ENCODE results near the gene RPL13.
"Not testable (repeated sequence)": the region's sequence is repeated elsewhere in the genome, so short reads cannot be mapped to it uniquely, and the experiment has no call there.

Gene RPL13

DNA sequence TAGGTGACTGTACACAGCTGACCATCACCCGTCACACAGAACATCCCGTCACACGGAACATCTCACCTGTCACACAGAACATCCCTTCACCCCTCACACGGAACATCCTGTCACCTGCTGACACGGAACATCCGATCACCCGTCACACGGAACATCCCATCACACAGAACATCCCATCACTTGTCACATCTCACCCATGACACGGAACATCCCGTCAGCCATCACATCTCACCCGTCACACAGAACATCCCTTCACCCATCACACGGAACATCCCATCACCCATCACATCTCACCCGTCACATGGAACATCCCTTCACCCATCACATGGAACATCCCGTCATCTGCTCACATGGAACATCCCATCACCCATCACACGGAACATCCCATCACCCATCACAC lies 18.9 kb downstream of the RPL13 start:
- DNase-seq, result no peak

DNA sequence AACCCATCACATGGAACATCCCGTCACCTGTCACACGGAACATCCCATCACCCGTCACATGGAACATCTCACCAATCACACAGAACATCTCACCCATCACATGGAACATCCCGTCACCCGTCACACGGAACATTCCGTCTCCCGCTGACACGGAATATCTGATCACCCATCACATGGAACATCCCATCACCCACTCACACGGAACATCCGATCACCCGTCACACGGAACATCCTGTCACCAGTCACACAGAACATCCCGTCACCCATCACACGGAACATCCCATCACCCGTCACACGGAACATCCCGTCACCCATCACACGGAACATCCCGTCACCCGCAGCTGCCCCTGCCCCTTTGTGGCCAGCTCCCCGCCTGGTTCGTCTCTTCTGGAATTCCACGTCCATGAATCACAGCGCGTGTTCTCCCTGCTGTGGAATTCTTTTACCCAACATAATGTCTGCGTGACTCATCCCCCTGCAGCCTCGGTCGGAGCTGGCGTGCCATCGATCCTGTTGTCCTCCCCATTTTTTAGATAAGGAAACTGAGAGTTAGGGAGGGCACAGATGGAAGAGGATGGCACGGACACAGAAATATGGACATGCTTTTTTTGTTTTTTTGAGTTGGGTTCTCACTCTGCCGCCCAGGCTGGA lies 20.7 kb downstream of the RPL13 start:
- DNase-seq, result no peak

DNA sequence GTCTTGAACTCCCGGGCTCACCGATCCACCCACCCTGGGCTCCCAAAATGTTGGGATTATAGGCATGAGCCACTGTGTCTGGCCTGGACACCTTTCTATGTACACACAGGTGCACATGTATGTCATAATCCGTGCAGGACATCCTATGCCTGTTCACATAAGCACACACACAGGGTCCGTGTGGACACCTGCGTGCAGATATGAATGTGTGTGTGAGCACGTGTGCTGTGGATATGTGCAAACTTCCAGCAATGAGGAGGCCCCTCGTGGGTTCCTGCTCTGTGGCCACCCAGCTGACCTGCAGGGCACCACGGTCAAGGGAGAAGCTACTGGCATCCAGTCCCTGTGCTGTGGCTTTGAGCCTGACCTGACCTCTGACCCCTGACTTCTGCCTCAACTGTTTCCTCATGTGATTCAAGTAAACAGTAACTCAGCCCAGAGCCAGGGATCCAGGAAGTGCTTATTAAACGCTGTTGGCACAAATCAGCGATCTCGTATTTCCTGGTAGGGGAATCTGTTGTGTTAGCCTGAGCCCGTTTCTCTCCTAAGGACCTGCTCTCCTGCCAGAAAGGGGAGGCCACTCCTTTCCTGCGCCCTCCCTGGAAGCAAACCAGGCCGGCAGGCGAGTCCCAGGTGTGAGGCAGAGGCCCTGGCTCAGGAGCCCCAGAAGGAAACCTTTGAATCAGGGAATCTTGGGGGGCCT lies 21.5 kb downstream of the RPL13 start:
- DNase-seq, result no peak

DNA sequence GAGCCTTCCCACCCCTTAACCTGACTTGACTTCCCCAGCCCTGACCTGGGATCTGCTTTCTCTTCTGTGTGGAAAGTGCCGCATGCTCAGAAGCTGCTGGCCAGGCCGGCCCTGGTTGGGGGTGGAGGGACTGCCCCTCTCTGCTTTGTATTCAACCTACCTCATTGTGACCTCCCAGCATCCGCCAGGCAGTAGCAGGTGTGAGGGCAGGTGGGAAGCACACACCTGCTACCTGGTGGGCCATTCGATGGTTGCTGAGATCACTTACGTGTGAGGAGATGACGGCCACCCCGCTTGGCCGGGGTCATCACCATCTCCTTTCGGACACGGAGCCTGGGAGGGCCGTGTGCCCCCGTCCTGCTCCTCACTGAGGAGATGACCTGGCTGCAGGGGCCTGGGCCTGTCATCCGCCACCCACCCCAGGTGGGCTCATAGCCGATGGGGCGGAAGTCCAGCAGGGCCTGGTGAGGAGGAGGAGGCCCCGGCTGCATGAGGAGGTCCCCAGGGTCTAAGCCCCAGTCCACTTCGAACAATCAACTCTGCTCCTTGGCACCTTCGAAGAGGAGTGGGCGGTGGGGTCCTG lies 22.2 kb downstream of the RPL13 start:
- no peak for DNase-seq

DNA sequence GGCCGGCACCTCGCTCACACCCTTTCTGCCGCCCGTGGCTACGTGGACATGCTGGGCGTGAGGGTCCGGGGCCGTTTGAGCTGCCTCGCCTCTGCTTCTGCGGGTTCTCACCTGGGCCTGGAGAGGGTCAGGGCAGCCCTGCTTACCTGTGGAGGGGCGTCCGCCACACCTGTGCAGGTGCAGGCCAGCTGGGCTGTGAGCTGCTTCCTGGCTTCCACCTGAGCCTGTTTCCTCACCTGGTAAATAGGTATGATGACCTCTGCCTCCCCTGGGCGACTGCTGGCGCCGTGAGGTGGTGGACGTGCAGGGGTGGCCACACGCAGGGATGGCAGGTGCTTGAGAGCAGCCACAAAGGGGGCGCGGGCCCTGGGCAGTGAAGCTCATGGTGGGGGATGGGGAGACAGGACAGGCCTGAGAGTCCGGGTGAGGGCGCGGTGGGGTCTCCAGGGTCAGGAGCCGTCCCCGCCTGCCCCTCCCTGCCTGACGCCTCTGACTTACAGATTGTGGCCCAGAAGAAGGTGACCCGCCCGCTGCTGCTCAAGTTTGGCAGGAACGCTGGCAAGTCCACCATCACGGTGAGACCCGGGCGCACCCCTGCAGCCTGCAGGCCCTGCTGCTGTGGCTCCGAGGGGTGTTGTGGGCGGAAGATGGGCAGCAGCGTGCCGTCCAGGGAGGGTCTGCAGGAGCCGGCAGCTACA lies 22.9 kb downstream of the RPL13 start:
- no peak for DNase-seq

DNA sequence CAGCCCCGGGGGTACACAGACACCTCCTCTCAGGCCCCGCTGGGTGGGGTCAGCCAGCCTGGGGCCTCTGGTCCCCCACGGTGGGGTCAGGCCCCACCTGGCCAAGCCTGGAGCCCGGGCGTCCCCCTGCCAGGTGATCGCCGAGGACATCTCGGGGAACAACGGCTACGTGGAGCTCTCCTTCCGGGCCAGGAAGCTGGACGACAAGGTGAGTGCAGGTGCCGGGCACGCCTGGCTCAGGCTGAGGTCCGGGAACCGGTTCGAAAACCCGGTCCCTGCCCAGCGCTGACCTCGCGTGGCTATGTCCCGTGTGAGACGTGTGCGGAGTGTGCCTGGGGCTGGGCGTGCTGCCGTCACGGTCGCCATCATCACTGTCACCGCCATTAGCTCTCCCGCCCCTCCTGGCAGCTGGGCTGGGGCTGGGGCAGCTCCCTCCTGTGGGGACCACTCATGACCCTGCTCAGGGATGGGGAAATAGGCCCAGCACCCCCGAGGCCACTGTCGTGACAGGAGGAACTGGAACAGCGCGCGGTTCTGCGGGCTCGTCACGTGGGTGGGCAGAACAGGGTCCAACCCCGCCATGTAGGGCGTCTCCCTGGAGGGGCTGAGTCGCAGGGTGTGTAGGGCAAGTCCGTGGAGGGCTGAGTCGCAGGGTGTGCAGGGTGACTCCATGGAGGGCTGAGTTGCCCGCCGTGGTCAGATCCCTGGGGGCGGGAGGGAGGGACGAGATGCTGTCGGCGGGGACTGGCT lies 23.6 kb downstream of the RPL13 start:
- no peak for DNase-seq

DNA sequence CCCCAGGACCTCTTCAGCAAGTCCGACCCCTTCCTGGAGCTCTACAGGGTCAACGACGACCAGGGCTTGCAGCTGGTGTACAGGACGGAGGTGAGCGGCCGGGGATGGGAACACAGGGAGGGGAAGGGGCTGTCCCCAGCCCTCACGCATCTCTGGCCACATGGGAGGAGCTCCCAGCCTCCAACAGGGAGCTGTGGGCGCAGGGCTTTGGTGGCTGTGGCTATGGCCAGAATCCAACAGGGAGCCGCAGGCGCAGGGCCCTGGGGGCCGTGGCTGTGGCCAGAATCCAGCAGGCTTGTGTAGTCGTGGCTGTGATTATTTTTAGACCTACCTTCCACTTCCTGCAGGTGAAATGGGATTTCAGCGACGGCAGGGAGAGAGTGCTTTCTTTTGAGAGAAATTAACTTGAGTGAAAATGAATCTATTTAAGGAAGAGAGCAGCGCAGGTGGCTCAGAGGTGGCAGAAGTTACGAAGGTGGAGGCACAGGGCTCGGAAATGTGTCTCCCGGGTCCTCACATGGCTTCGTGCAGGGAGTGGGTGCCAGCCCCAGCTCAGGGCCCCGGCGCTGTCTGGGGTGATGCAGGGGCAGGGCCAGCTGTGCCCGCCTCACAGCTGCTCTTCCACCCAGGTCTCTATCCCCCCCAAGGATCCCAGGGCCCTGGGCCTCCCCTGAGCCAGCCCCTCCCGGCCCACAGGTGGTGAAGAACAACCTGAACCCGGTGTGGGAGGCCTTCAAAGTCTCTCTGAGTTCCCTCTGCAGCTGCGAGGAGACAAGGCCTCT lies 24.5 kb downstream of the RPL13 start:
- no peak for DNase-seq

DNA sequence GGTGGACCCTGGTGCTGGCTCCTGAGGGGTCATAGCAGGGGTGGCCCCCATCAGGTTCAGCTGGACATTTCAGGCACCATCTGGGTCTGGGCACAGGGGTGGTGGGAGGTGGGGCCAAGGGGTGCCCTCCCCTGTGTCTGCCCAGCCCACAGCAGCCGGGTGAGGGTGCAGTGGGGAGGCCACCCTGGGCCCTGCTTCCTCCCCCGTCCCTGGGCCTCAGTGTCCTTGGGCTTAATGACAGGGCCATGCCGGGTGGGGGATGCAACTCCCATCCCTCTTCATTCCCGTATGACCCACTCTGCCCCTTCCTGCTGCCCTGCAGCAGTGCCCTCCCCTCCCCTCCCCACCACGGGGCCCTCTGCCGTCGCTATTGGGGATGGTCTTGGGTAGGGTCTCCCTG lies 25.7 kb downstream of the RPL13 start:
- DNase-seq, result no peak

DNA sequence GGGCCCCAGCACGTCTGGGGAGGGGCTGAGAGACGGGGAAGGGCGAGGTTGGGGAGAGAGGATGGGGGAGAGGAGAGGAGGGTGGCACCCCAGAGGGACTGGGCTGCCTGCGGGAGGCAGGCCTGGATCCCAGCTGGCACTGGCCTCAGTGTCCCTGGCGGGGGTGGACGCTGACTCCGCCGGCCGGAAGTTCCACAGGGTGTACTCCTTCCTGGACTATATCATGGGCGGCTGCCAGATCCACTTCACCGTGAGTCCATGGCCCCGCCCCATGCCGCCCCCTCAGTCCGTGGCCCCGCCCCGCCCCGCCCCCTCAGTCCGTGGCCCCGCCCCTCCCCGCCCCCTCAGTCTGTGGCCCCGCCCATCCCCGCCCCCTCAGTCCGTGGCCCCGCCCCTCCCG lies 26.4 kb downstream of the RPL13 start:
- DNase-seq, result no peak

DNA sequence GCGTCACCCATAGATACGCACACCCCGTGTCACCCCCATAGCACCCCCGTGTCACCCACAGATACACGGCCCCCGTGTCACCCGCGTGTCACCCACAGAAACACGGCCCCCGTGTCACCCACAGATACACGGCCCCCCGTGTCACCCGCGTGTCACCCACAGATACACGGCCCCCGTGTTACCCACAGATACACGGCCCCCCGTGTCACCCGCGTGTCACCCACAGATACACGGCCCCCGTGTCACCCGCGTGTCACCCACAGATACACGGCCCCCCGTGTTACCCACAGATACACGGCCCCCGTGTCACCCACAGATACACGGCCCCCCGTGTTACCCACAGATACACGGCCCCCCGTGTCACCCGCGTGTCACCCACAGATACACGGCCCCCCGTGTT lies 27.2 kb downstream of the RPL13 start:
- not testable (repeated sequence) for DNase-seq

DNA sequence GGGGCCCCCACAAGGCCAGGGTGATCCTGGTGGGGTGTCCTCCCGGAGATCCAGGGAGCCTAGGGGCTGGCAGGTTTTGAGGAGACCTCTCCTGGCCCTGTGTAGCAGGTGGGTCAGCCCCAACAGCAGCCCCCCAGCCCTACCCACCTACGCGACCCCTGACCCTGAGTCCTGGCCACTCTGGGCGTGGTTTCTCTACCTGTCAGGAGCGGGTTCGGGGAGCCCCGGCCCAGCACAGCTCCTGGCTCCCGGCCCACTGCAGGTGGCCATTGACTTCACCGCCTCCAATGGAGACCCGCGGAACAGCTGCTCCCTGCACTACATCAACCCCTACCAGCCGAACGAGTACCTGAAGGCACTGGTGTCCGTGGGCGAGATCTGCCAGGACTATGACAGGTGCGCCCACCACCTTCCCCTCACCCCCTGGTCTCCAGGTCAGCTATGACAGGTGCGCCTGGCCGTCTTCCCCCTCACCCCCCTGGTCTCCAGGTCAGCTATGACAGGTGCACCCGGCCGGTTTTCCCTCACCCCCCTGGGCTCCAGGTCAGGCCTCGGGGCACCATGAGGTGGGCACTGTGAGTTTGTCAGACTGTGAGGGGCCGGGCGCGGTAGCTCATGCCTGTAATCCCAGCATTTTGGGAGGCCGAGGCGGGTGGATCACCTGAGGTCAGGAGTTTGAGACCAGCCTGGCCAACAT lies 28.1 kb downstream of the RPL13 start:
- no peak for DNase-seq

DNA sequence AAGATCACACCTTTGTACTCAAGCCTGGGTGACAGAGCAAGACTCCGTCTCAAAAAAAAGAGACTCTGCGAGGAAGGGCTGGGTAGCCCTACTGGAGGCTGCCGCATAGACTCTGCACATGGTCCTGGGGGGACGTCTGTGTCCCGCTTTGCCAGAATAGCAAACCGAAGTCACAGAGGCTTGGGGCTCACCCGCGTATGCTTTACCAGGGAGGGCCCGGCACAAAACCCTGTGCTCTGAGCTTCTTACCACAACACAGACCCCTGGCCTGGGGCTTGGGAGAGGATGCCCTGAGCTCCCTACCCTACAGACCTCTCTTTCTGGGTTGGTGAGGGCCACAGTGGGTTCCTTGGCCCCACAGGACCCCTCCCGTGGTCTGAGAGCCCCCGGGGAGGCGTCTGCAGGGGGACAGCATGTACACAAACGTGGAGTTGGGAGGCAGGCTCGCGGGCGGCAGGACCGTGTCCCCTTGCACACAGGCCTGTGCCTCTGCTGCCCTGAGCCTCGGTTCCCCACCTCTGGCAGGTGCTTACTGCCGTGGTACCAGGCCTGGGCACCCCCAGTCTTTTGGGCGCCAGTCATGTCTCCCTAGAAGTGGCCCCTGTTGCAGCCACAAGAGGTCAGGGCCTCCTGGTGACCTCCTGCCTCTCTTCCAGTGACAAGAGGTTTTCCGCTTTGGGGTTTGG lies 28.9 kb downstream of the RPL13 start:
- DNase-seq, result no peak

DNA sequence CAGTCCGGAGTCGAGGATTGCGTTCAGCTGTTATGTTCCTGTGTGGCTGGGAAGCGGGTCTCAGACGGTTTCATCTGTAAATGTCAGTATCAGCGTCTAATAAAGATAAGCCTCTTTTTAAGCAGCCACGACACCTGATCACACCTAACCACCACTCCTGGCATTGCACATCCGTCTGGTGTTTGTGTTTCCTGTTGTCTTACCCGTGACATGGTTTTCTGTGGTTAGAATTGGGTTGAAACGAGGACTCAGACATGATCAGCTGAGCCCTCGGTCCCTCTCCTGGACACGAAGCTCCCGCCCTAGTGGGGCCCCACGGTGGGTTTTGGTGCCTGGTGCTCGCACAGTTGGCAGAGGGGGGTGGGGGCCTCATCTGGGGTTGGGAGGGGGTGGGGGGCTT lies 33.4 kb downstream of the RPL13 start:
- DNase-seq, result no peak

DNA sequence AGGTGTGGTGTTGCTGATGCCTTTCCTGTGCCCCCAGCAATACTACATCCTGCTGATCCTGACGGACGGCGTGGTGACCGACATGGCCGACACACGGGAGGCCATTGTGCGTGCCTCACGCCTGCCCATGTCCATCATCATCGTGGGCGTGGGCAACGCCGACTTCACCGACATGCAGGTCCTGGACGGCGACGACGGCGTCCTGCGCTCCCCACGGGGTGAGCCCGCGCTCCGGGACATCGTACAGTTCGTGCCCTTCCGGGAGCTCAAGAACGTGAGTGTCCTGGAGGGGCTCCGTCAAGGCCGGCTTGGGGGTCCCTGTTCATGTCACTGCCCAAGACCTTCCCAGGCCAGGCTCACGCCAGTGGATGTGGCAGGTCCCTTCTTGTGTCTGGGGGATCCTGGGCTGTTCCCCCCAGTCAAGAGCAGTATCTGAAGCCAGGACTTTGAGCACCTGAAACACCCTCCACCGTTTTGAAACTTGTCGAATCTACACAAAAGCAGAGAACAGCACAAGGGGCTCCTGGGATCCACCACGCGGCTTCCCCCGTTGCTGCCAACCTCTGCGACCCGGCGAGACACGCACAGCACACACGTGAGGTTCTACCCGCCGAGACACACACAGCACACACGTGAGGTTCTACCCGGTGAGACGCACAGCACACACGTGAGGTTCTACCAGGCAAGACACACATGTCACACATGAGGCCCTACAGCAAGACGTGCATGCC lies 35.0 kb downstream of the RPL13 start:
- DNase-seq, result no peak

DNA sequence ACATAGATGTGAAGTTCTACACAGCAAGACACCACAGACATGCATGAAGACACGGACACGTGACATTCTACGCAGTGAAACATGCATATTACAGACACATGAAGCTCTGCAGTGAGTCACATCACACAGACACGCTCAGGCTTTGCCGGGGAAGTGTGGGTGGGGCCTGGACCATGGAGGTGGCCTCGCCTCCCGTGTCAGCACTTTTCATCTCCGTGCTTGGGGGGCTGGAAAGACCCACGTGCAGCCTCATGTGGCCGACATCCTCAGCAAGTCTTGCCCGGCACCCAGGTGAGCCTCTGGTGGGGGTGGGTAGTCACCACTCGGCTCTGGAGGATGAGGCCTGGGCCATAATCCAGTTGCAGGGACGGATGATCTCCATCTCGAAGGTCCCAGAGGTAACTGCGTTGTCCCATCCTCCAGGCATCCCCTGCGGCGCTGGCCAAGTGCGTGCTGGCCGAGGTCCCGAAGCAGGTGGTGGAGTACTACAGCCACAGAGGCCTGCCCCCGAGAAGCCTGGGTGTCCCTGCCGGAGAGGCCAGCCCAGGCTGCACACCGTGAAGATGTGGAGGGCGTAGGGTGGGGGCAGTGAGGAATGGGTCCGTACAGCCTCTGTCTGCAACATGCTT lies 35.7 kb downstream of the RPL13 start:
- DNase-seq, result no peak

DNA sequence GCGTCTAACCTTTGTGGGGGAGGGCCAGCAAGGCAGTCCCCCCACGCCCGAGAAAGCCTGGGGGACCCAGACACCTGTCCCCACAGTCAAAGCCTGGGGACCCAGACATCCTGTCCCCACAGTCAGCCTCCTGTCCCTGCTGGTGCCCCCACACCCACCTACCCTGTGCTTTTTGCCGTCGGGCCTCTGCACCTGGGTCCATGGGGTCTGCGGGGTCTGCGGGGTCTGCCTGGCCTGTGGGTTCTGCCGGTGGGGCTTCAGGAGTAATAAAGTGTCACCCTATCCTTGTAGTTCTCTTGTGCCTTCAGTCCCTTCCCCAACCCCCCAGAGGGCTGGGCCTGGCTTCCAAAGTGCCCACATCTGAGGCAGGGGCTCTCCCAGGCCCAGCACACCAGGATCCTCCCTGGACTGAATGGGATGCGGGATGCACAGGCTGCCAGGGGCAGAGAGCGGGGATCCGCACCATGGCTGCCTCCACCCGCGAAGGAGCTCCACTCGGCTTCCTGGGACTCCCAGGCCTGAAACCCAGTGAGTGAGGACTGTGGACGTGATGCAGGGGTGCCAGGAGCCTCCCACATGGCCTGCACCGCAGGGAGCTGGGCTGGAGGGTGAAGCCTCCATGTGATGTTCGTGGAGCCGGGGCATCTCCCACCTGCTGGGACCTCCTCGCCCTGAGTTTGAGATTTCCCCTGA lies 36.6 kb downstream of the RPL13 start:
- DNase-seq, result no peak

DNA sequence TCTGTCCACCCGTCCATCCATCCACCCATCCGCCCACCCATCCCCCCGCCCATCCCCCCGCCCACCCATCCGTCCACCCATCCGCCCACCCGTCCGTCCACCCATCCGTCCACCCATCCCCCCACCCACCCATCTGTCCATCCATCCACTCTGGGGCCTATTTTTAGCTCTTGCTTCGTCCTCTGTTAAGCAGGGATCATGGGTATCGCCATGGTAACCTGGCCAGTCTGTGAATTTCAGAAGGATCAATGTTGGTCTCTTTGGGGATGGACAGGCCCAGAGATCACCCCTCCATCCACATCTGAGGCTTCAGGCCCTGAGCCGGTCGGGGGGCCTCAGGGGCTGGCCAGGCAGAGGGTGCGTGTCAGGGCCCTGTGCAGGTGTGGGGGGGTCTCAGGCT lies 37.7 kb downstream of the RPL13 start:
- no peak for DNase-seq

DNA sequence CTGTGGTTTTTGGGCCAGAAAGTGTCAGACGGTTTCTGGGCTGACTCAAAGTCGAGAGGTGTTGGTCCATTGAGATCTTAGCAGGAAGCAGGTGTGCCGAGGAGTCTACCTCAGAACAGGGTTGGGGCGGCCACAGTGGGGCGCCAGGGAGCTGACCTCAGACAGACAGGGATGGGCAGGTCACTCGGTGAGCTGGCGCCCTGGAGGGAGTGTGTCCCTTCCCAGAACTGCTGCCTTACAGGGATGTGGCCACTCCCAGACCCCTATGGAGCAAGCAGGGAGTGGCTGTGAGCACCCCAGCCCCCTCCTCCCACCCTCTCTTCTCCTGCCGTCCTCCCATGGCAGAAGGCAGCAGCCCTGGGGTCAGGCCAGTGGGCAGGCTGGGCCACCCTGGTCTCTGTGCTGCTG lies 39.0 kb downstream of the RPL13 start:
- DNase-seq, result no peak

DNA sequence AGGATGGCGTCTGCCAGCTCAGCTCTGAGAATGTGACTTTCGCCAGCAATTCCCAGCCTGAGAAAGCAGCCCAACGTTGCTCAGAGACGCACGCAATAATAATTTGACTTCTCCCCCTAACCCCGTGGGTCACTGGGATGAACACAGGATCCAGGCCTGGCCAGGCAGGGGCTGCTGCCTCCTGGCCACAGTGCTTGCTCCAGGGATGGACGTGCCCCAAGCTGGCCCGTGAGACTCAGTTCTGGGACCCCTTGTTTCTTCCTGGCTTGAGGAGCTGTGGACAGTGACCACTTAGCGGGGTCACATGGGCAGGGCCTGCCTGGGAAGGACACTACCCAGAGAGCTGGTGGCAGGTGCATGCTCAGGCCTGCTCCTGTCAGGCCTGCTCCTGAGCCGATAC lies 39.4 kb downstream of the RPL13 start:
- no peak for DNase-seq
